Measurements from ENCODE around the gene NRP2. TPM values are rescaled to one million over a fixed set of nuclear protein-coding genes. Genes with fewer than 3 reads are reported as not detected.

NRP2 gene
- total RNA-seq, 2 experiments from 2014 or later, result 0.35 to 2.6 TPM

DNA sequence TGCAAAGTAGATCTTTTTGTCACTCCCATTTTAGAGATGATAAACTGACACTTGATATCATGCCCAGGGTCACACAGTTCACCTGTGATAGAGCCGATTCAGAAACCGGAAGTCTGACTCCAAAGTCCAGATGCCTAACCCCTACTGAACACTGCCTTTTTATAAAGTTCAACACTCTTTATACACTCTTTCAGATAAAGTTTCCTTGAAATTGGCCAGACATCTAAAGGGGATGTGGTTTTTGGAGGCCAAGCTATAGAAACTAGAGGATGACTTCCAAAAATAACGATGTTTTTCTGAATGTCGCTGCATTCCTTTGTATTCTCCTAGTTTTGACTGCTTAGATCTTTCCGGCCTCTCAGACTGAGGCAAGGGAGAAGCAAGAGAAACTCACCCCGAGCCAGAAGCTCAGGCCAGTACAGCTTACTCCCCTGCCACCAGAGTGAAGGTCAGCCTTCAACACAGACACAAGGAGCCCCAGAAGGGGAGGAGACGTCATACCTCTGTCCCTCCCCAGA lies 61.8 kb downstream of the NRP2 start:
- no peaks in the 10 kb centered on the region for H3K9me3 ChIP-seq (ENCODE audit: low read length)
- no peaks in the 10 kb centered on the region for H3K4me1 ChIP-seq (ENCODE audit: insufficient read depth, low read length, poor library complexity, severe bottlenecking)
- TF ChIP-seq, protein P1, sequence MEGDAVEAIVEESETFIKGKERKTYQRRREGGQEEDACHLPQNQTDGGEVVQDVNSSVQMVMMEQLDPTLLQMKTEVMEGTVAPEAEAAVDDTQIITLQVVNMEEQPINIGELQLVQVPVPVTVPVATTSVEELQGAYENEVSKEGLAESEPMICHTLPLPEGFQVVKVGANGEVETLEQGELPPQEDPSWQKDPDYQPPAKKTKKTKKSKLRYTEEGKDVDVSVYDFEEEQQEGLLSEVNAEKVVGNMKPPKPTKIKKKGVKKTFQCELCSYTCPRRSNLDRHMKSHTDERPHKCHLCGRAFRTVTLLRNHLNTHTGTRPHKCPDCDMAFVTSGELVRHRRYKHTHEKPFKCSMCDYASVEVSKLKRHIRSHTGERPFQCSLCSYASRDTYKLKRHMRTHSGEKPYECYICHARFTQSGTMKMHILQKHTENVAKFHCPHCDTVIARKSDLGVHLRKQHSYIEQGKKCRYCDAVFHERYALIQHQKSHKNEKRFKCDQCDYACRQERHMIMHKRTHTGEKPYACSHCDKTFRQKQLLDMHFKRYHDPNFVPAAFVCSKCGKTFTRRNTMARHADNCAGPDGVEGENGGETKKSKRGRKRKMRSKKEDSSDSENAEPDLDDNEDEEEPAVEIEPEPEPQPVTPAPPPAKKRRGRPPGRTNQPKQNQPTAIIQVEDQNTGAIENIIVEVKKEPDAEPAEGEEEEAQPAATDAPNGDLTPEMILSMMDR (conservative IDR thresholded peaks at IDR 0.05; ENCODE audit: low read length), result no peak
- TF ChIP-seq EZH2phosphoT487 (IDR thresholded peaks at IDR 0.05; ENCODE audit: borderline replicate concordance, low read depth, low read length), result no peak
- H2AFZ ChIP-seq (ENCODE audit: low read length), result no peak overlapping the region
- POLR2A ChIA-PET, result no interaction called here
- H3K4me3 ChIP-seq (ENCODE audit: low read depth, low read length, poor library complexity, severe bottlenecking), result no peak overlapping the region
- H4K20me1 ChIP-seq (ENCODE audit: insufficient read depth, low read length), result no peaks in the 10 kb centered on the region
- CTCF ChIA-PET (ENCODE audit: unreplicated experiment), result no interaction called here
- no TSS peak for BruUV-seq (replicated peaks)
- no peak for DNase-seq (ENCODE audit: low spot score)
- H3K27ac ChIP-seq (ENCODE audit: low read depth, low read length, poor library complexity, severe bottlenecking), result no peak overlapping the region
- intact Hi-C loops (cut with micrococcal nuclease; ENCODE audit: unreplicated experiment), result no loop called here
- no peak overlapping the region for H3K4me2 ChIP-seq (ENCODE audit: low read length)
- H3K79me2 ChIP-seq (ENCODE audit: insufficient read depth, low read depth, low read length), result no peaks in the 10 kb centered on the region
- no peaks in the 10 kb centered on the region for H3K9me2 ChIP-seq (ENCODE audit: insufficient read depth, low read length)
- no peaks in the 10 kb centered on the region for H3K36me3 ChIP-seq (ENCODE audit: insufficient read depth, low read length)

- CTCF ChIA-PET (ENCODE audit: unreplicated experiment), result no interaction called here
- no peaks in the 10 kb centered on the region for H3K79me2 ChIP-seq (ENCODE audit: insufficient read depth, low read depth, low read length)
- POLR2A ChIA-PET, result no interaction called here
- no peaks in the 10 kb centered on the region for H3K36me3 ChIP-seq (ENCODE audit: insufficient read depth, low read length)
- intact Hi-C loops (cut with micrococcal nuclease; ENCODE audit: unreplicated experiment), result no loop called here
- no peaks in the 10 kb centered on the region for H4K20me1 ChIP-seq (ENCODE audit: insufficient read depth, low read length)
- H3K9me2 ChIP-seq (ENCODE audit: insufficient read depth, low read length), result no peaks in the 10 kb centered on the region
- no peak overlapping the region for H3K27ac ChIP-seq (ENCODE audit: low read depth, low read length, poor library complexity, severe bottlenecking)
- DNase-seq (ENCODE audit: low spot score), result no peak
- BruUV-seq (replicated peaks), result no TSS peak
- no peak overlapping the region for H3K4me3 ChIP-seq (ENCODE audit: low read depth, low read length, poor library complexity, severe bottlenecking)
- no peak overlapping the region for H2AFZ ChIP-seq (ENCODE audit: low read length)
- H3K4me1 ChIP-seq (ENCODE audit: insufficient read depth, low read length, poor library complexity, severe bottlenecking), result no peaks in the 10 kb centered on the region
- TF ChIP-seq, protein P1 (conservative IDR thresholded peaks at IDR 0.05; ENCODE audit: low read length), result no peak
- no peak overlapping the region for H3K4me2 ChIP-seq (ENCODE audit: low read length)
- H3K9me3 ChIP-seq (ENCODE audit: low read length), result no peaks in the 10 kb centered on the region
These were observed 63.5 kb downstream of the NRP2 start for GRCh38 chr2:205745661-205746419.

- TF ChIP-seq, protein P1 (conservative IDR thresholded peaks at IDR 0.05; ENCODE audit: low read length), result no peak
- TF ChIP-seq EZH2phosphoT487 (IDR thresholded peaks at IDR 0.05; ENCODE audit: borderline replicate concordance, low read depth, low read length), result no peak
- Histone ChIP-seq H3K79me2 (ENCODE audit: insufficient read depth, low read depth, low read length) (no peaks in the 10 kb centered on the region), H3K4me1 (ENCODE audit: insufficient read depth, low read length, poor library complexity, severe bottlenecking) (no peaks in the 10 kb centered on the region), H3K9me2 (ENCODE audit: insufficient read depth, low read length) (no peaks in the 10 kb centered on the region), H2AFZ (ENCODE audit: low read length) (no peak overlapping the region), H3K4me3 (ENCODE audit: low read depth, low read length, poor library complexity, severe bottlenecking) (no peak overlapping the region), H3K9me3 (ENCODE audit: low read length) (no peaks in the 10 kb centered on the region), H4K20me1 (ENCODE audit: insufficient read depth, low read length) (no peaks in the 10 kb centered on the region), H3K4me2 (ENCODE audit: low read length) (no peak overlapping the region), H3K36me3 (ENCODE audit: insufficient read depth, low read length) (no peaks in the 10 kb centered on the region), H3K27ac (ENCODE audit: low read depth, low read length, poor library complexity, severe bottlenecking) (no peak overlapping the region)
- POLR2A ChIA-PET, result no interaction called here
- intact Hi-C loops (cut with micrococcal nuclease; ENCODE audit: unreplicated experiment), result no loop called here
- no TSS peak for BruUV-seq (replicated peaks)
- no peak for DNase-seq (ENCODE audit: low spot score)
- CTCF ChIA-PET (ENCODE audit: unreplicated experiment), result no interaction called here
These were observed 64.1 kb downstream of the NRP2 start for GRCh38 chr2:205746420-205746785.
